PC-3 (cell line): ENCODE measurements around the gene ABCC8. TPM values are rescaled to one million over a fixed set of nuclear protein-coding genes. Genes with fewer than 3 reads are reported as not detected.

Source experiments
- ATAC-seq: fragments of 200-7000 bp; cut with Tn5 transposase; 2 replicates; pipeline ENCODE4 v1.9.1; 2020; ENCODE audit warnings: mild to moderate bottlenecking, moderate library complexity
- BruUV-seq: library from RNA; stranded (reverse); fragments of 400-500 nt; replicated peaks from 2 replicates; lab custom pipeline; 2021; lab: Mats Ljungman, UMichigan
- CTCF ChIA-PET: fragments of 300-600 bp; sonication (Branson Sonifier 250); formaldehyde crosslinking; loops from one replicate; lab custom pipeline; 2022; ENCODE audit warnings: antibody characterized with exemption; lab: Charles Lee
- POLR2A ChIA-PET: fragments of 300-600 bp; sonication (Branson Sonifier 250); formaldehyde crosslinking; loops from one replicate; lab custom pipeline; 2022; ENCODE audit warnings: antibody characterized with exemption; ENCODE audit not compliant: unreplicated experiment; lab: Charles Lee
- DNase-seq: peaks from one replicate; pipeline ENCODE4 v3.0.0-alpha.2; 2015
- H2AFZ ChIP-seq: fragments of 300-600 bp; sonication (generic); 2 replicates; pipeline ENCODE4 v1.6.0; 2016; ENCODE audit warnings: antibody characterized with exemption, low read length
- H3F3A ChIP-seq: fragments of 300-600 bp; sonication (generic); one replicate; pipeline ENCODE4 v1.6.0; 2017; ENCODE audit warnings: antibody characterized with exemption, low read length, control low read depth, mild to moderate bottlenecking; ENCODE audit not compliant: unreplicated experiment
- H3K27ac ChIP-seq: fragments of 300-600 bp; sonication (generic); 2 replicates; pipeline ENCODE4 v1.5.1; 2016; ENCODE audit warnings: mild to moderate bottlenecking, low read length
- H3K27me3 ChIP-seq: fragments of 300-600 bp; sonication (generic); 2 replicates; pipeline ENCODE4 v1.6.1; 2016; ENCODE audit warnings: low read length, mixed read lengths
- H3K36me3 ChIP-seq: fragments of 300-600 bp; sonication (generic); 2 replicates; pipeline ENCODE4 v1.6.1; 2016; ENCODE audit warnings: low read depth, mixed run types, low read length, mixed read lengths
- H3K4me1 ChIP-seq: fragments of 300-600 bp; sonication (generic); 2 replicates; pipeline ENCODE4 v1.5.1; 2016; ENCODE audit warnings: low read length; ENCODE audit not compliant: insufficient read depth
- H3K4me2 ChIP-seq: fragments of 300-600 bp; sonication (generic); 2 replicates; pipeline ENCODE4 v1.6.0; 2016; ENCODE audit warnings: low read length
- H3K4me3 ChIP-seq: fragments of 300-600 bp; sonication (generic); 2 replicates; pipeline ENCODE4 v1.5.1; 2016; ENCODE audit warnings: mild to moderate bottlenecking, low read length, mixed read lengths
- H3K79me2 ChIP-seq: fragments of 300-600 bp; sonication (generic); 2 replicates; pipeline ENCODE4 v1.6.1; 2017; ENCODE audit warnings: low read length, mixed read lengths
- H3K9ac ChIP-seq: fragments of 300-600 bp; sonication (generic); 2 replicates; pipeline ENCODE4 v1.6.0; 2016; ENCODE audit warnings: mild to moderate bottlenecking, low read length
- H3K9me2 ChIP-seq: fragments of 300-600 bp; sonication (generic); replicated peaks from 2 replicates; pipeline ENCODE4 v1.6.1; 2016; ENCODE audit warnings: mixed run types, low read length, mixed read lengths
- H3K9me3 ChIP-seq: fragments of 300-600 bp; sonication (generic); 2 replicates; pipeline ENCODE4 v1.6.1; 2016; ENCODE audit warnings: low read length, mixed read lengths
- H4K20me1 ChIP-seq: fragments of 300-600 bp; sonication (generic); 2 replicates; pipeline ENCODE4 v1.6.1; 2016; ENCODE audit warnings: low read length, mixed read lengths
- EZH2 ChIP-seq: fragments of 300-600 bp; sonication (generic); IDR thresholded peaks from one replicate; pipeline ENCODE4 v1.6.1; 2017; ENCODE audit warnings: antibody characterized with exemption, mild to moderate bottlenecking, low read length; ENCODE audit not compliant: unreplicated experiment
- EZH2phosphoT487 ChIP-seq: fragments of 300-600 bp; sonication (generic); IDR thresholded peaks from 2 replicates; pipeline ENCODE4 v1.6.1; 2018; ENCODE audit warnings: mild to moderate bottlenecking, antibody characterized with exemption, low read length, borderline replicate concordance
- intact Hi-C: fragments of 100-400 bp; cut with micrococcal nuclease; formaldehyde crosslinking; loops from 2 replicates; pipeline ENCODE4 v1.9.0; 2023
- total RNA-seq: library from RNA; depleted of rRNA; stranded (reverse); fragments of >200 nt; gene quantifications from 2 replicates; pipeline ENCODE4 v1.2.3, GENCODE V29; 2014
- TF ChIP-seq, protein P1 (sequence below): fragments of 300-600 bp; sonication (generic); conservative IDR thresholded peaks from 2 replicates; pipeline ENCODE4 v1.5.1; 2017; ENCODE audit warnings: antibody characterized with exemption, low read depth, mild to moderate bottlenecking, low read length

ABCC8 gene
- total RNA-seq, 1 experiment from 2014 or later = not detected

GRCh38 chr11:17392872-17393271 lies 83.8 kb downstream of the ABCC8 start:
- TF ChIP-seq EZH2phosphoT487 = no peak
- no peak for TF ChIP-seq EZH2
- TF ChIP-seq, protein P1, sequence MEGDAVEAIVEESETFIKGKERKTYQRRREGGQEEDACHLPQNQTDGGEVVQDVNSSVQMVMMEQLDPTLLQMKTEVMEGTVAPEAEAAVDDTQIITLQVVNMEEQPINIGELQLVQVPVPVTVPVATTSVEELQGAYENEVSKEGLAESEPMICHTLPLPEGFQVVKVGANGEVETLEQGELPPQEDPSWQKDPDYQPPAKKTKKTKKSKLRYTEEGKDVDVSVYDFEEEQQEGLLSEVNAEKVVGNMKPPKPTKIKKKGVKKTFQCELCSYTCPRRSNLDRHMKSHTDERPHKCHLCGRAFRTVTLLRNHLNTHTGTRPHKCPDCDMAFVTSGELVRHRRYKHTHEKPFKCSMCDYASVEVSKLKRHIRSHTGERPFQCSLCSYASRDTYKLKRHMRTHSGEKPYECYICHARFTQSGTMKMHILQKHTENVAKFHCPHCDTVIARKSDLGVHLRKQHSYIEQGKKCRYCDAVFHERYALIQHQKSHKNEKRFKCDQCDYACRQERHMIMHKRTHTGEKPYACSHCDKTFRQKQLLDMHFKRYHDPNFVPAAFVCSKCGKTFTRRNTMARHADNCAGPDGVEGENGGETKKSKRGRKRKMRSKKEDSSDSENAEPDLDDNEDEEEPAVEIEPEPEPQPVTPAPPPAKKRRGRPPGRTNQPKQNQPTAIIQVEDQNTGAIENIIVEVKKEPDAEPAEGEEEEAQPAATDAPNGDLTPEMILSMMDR = no peak
- BruUV-seq = no TSS peak

DNA sequence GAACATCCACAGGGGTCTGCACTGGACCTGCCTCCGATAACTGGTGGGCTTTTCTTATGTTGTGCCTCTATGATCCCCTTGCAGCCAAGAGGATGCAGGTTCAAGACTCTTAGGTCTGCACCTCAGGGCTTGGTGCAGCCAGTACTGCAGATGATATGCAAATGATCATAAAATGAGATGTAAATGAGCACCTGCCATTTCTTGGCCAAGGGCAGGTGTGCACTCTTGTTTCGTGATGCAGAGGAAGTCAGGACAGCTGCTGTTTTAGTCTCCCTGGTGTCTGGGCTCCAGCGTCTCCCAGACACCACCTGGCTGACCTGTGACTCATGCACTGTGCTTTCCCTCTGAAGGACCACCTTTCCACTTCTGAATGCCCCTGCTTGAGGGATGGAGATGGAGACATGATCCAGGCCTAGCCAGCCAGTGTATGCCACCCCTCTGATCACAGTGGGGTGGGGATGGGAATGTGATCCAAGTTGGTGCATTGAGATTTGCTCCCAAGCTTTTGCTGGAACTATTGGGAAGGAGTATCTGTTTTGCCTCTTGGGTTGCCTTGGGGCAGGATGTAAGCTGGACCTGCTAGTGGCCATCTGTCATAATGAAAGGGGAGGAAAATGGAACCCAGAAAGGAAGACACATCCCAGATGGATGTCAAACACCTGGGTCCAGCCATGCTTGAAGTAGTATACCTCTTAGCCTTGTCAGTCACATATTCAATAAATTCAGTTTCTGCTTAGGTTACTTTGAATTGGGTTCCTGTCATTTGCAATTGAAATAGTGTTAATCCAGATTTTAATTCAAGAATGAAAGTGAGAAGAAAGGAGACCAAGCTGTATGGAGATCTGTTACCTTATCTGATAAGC lies 84.9 kb downstream of the ABCC8 start:
- Histone ChIP-seq H3K4me1 (peaks cover 2% of the 10 kb centered on the region; the same call in 1 of the 2 replicates), H3K4me3 (no peak overlapping the region), H4K20me1 (no peaks in the 10 kb centered on the region), H3K9ac (no peak overlapping the region), H3K9me3 (no peaks in the 10 kb centered on the region), H3K27ac (no peak overlapping the region), H3K4me2 (no peak overlapping the region), H3K79me2 (no peaks in the 10 kb centered on the region), H3K36me3 (no peaks in the 10 kb centered on the region), H3K27me3 (no peaks in the 10 kb centered on the region), H2AFZ (no peak overlapping the region), H3F3A (no peaks in the 10 kb centered on the region), H3K9me2 (no peaks in the 10 kb centered on the region)
- TF ChIP-seq EZH2phosphoT487 (no peak), EZH2 (no peak)
- TF ChIP-seq, protein P1 = no peak
- ChIA-PET CTCF (no interaction called here), POLR2A (no interaction called here)
- no TSS peak for BruUV-seq
- ATAC-seq (no peak), DNase-seq (no peak)
- intact Hi-C loops = no loop called here

More at GRCh38 chr11:17392872-17393271, 83.8 kb downstream of the ABCC8 start:
- Histone ChIP-seq H3K79me2 (no peaks in the 10 kb centered on the region), H3K27me3 (no peaks in the 10 kb centered on the region), H3F3A (no peaks in the 10 kb centered on the region), H3K36me3 (no peaks in the 10 kb centered on the region), H2AFZ (no peak overlapping the region), H3K27ac (no peak overlapping the region), H3K9ac (no peak overlapping the region), H3K4me1 (peaks cover 2% of the 10 kb centered on the region; the same call in 1 of the 2 replicates), H3K9me2 (no peaks in the 10 kb centered on the region), H3K9me3 (no peaks in the 10 kb centered on the region), H3K4me2 (no peak overlapping the region), H4K20me1 (no peaks in the 10 kb centered on the region), H3K4me3 (no peak overlapping the region)
- intact Hi-C loops = no loop called here
- POLR2A ChIA-PET = no interaction called here
- CTCF ChIA-PET = no interaction called here
- DNase-seq = no peak
- ATAC-seq = no peak
